Epithelial cell of esophagus (primary cell): ENCODE results near the gene WBP4.
"Not testable (repeated sequence)": the region's sequence is repeated elsewhere in the genome, so short reads cannot be mapped to it uniquely, and the experiment has no call there.

Experiments
- DNase-seq: peaks from one replicate; pipeline ENCODE4 v3.0.0; 2010; ENCODE audit warnings: low read depth
- H3K4me3 ChIP-seq: 2 replicates; pipeline ENCODE4 v1.5.1; 2011; ENCODE audit warnings: mild to moderate bottlenecking, low read length, control low read depth
- CTCF ChIP-seq: IDR thresholded peaks from 2 replicates; pipeline ENCODE4 v1.5.1; 2011; ENCODE audit warnings: low read depth, mild to moderate bottlenecking, low read length, control low read depth, inconsistent platforms; ENCODE audit not compliant: insufficient read depth; ENCODE audit errors: missing control alignments

The WBP4 gene

GRCh38 chr13:41107584-41108014, 46.3 kb downstream of the WBP4 start:
- DNase-seq, result no peak
- no peak overlapping the region for H3K4me3 ChIP-seq
- no peak for TF ChIP-seq CTCF

GRCh38 chr13:41111454-41111853, 50.1 kb downstream of the WBP4 start:
- no peak overlapping the region for H3K4me3 ChIP-seq
- no peak for TF ChIP-seq CTCF
- DNase-seq, result peak; percentile 40

- H3K4me3 ChIP-seq, result no peak overlapping the region
- TF ChIP-seq CTCF, result no peak
- DNase-seq, result peak; percentile 68
Observed at GRCh38 chr13:41117869-41118268, 56.6 kb downstream of the WBP4 start.

- no peak overlapping the region for H3K4me3 ChIP-seq
- DNase-seq, result peak; percentile 24
- no peak for TF ChIP-seq CTCF
Observed at GRCh38 chr13:41122838-41123237, 61.5 kb downstream of the WBP4 start.

GRCh38 chr13:41127701-41128100, 66.4 kb downstream of the WBP4 start:
- H3K4me3 ChIP-seq, result no peak overlapping the region
- TF ChIP-seq CTCF, result no peak
- DNase-seq, result peak; percentile 23

GRCh38 chr13:41130356-41130755, 69.0 kb downstream of the WBP4 start:
- peak; percentile 33 for DNase-seq
- peak overlapping the region; percentile 4 for H3K4me3 ChIP-seq
- no peak for TF ChIP-seq CTCF

- DNase-seq, H3K4me3 ChIP-seq: not testable (repeated sequence)
Observed at GRCh38 chr13:41131189-41131588, 69.9 kb downstream of the WBP4 start.

GRCh38 chr13:41131660-41132511, 70.6 kb downstream of the WBP4 start:
- H3K4me3 ChIP-seq, result peak overlapping the region; percentile 73
- not testable (repeated sequence) for DNase-seq
